ENCODE measurements around the gene RNU5D-1.
A peak's percentile ranks its signal among the peaks of the same experiment; 100 is the strongest.

RNU5D-1 gene

DNA sequence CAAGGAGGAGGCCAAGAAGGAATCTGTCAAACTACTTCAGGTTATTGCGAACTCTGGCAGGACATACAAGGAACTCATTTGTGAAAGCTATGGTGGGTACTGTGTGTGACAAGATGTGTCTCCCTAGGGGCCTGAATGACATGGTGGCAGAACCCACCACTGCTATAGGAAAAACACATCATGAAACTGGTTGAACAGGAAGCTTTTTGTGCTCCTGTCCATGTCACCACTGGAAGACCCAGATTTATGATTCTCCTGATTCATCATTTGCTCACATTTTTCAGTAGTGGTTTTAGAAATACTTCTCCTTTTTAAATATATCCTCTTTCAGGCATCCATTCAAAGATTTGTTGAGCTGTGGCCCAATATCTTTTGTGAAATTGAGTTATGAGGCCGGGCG is 32.8 kb downstream of the RNU5D-1 start:
- no peak for DNase-seq

DNA sequence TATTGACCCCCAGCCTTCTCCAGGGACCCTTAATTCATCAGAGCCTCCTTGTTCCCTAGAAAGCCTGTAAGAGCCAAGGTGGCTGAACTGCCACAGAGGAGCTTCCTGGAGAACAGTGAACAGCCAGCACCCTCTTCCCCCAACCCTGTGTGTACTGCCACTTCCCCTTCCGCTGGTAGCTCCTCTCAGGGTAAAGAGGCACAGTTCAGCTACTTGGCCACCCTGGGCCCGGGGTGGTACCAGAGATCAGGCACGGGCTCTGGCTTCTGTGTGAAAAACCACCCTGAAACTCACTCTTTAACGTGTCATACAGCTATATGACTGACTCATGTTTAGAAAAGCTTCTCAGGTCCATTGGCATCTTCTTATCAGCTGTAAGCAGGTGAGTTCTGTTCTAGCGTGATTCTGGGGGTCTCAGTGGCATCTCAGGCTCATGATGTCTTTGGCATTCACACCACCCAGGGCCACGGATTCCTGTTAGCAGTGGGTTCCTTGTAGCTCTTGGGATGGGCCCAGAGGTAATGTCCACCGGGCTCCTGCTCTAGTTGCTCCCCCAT is 34.1 kb downstream of the RNU5D-1 start:
- DNase-seq: peak; percentile 32

DNA sequence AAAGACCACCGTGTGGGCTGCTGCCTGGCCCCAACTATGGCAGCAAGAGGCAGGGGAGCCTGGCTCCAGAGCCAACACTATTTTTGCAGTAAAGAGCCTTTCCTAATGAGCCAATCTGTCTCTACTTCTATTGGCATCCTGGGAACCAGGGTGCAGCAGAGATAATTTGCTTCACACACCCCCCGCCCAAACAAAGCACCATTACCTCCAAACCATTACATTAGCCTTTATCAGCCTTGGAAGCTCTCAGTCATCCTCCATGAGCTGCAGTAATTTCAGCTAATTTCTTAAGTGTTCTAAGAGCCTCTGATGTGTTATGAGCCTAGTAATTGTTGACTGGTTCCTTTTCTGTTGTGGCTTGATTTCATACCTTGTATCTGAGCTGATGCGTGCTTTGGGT is 34.9 kb downstream of the RNU5D-1 start:
- DNase-seq: no peak

DNA sequence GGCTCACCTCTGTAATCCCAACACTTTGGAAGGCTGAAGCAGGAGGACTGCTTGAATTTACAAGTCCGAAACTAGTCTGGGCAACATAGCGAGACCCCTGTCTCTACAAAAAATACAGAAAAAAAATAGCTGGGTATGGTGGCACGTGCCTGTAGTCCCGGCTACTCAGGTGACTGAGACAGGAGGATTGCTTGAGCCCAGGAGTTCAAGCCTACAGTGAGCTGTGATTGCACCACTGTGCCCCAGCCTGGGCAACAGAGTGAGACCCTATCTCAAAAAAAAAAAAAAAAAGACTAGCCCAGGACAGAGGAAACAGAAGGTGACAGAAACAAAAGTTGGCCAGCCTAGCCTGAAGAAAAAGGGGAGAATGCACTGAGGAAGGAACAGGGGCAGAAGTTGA is 35.3 kb downstream of the RNU5D-1 start:
- no peak for DNase-seq

DNA sequence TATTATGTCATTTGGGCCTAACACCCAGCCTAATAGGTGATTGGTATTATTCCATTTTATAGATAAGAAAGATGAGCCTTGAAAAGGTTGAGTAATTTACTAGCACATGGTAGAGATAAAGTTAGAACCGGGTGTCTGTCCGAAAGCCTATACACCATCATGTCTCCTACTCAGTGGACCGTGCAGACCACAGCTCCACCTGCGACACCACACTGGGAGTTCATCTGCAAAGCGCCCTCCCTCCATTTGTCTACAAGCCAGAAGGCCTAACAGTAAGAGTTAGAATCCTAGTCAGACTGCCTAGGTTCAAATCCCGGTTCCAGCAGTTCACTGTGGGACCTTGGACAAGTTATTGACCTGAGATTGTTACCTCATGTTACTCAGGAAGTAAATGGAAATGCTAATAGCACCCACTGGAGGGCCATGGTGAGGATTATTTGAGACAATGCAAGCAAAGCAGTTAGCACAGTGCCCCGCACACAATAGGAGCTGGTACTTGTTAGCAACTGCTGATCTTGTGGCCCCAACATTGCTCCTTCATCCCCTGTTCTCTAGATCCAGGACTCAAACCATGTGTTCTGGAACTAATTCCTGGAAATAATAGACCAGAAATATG is 36.0 kb downstream of the RNU5D-1 start:
- no peak for DNase-seq

DNA sequence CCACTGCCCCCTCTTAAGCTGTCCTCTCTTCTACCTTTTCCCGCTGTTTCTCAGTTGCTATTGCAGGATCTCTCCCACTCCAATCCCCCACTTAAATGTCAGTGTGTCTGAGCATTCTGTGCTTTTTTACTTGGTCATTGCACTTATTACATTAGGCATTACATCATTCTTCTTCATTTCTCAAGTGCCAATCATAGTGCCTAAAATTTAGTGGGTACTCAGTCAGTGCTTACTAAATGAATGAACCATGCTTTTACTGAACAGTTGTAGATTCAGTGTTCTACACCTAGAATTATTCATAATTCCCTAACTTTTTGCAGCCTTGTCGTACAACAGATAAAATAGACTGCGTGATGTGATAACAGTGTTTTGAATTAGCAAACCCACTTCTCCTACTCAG is 37.1 kb downstream of the RNU5D-1 start:
- DNase-seq: no peak

DNA sequence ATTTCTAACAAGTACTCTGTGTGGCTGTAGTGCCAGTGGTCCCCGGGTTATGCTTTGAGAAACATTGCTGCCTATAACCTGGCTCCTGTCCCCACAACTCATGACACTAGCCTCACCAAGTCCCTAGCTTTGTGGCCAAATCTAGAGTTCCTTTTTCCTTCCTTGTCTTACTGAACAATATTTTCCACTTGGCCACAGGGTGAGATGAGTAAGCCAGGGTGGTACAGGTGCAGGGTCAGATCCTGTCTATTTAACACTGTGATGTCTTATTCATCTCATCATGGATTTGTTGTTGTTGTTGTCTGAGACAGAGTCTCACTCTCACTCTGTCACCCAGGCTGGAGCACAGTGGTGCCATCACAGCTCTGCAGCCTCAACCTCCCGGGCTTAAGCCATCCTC is 37.8 kb downstream of the RNU5D-1 start:
- DNase-seq: no peak

DNA sequence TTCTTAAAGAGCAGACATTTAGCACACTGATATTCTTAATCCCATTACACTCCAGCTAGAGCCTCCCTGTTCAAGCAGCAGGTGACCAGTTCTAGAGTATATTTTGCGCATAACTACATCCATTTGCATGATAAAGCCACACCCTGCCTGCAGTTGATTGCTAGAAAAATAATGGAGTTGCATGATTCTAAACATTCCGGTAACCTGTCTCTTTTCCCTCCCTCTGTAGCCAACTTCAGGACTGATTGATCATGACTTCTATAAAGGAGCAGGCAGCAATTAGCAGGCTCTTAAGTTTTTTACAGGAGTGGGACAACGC is 41.6 kb downstream of the RNU5D-1 start:
- no peak for DNase-seq

DNA sequence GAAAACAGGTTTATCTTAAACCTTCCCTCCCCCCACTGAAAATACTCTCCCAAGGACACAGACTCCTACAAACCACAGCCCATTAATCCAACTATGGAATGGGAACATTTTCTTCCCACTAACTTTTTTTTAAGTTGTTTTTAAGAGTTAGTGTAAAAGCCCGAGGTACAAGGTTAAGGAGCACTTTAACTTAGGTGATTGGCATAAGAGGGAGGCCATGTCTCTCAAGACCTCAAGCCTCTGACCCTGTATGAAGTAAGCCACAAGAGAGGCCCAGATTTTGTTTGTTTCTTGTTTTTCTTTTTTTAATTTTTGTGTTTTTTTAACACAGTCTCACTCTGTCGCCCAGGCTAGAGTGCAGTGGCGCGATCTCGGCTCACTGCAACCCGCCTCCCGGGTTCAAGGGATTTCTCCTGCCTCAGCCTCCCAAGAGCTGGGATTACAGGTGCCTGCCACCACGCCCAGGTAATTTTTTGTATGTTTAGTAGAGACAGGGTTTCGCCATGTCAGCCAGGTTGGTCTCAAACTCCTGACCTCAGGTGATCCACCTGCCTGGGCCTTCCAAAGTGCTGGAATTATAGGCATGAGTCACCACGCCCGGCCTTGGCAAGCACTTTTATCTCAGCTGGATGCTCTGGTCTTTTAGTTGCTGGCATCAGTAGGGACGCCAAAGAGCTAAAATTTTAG is 42.1 kb downstream of the RNU5D-1 start:
- DNase-seq: no peak

DNA sequence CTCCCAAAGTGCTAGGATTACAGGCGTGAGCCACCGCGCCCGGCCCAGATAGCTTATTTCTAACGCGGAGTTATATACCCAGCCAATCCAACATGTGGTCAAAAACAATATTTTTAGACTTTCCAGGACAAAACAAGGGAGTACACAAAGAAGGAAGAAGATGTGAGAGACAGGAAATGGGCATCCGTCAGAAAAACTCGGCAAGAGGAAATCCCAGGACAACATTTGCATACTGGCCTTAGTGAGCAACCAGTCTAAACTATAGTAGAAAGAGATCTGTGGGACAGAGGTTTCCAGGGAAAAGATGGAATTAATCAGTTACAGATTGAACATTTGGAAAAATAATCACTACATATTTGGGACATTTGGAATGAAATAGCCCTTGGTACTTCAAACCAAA is 45.1 kb downstream of the RNU5D-1 start:
- no peak for DNase-seq

DNA sequence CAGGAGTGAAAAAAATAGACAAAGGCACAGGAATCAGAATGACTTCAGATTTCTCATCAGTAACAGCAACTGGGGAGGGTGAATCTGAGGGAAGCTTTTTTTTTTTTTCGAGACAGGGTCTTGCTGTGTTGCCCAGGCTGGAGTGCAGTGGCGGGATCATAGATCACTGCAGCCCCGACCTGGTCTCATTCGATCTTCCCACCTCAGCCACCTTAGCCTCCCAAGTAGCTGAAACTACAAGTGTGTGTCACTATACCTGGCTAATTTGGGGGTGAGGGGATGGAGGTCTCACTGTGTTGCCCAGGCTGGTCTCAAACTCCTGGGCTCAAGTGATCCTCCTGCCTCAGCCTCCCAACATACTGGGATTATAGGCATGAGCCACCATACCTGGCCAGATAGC is 45.8 kb downstream of the RNU5D-1 start:
- DNase-seq: no peak

DNA sequence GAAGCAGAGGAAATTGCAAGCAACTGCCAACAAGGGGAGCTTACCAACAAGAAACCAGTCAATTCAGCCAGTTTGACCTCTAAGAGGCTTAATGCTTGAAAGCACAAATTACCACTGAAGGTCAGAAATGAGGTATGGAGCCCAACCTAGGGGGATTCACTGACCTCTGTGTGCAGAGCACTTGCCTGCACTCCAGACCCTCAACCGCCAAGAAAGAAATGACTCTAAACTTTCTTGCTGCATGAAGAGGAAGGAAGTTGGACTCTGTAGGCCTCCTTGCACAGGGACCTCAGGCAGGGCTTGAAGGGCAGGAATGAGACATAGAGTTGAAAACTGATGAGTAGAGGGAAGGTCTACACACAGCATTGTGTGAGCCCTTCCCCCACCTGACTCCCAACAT is 46.4 kb downstream of the RNU5D-1 start:
- no peak for DNase-seq

DNA sequence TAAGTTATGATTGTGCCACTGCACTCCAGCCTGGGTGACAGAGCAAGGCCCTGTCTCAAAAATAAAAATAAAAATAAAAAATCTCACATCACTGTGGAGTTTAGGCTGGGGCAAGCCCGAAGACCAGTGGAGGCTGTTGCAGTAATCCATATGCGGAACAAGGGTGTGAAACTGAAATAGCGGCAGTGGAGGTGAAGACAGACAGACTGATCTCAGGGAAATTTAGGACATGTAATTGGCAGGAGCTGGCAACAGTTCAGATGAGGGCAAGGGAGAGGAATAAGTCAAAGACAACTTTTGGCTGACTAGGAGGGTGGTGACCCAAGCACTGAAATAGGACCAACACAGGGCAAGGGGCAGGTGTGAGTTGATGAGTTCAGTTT is 48.1 kb downstream of the RNU5D-1 start:
- DNase-seq: no peak

DNA sequence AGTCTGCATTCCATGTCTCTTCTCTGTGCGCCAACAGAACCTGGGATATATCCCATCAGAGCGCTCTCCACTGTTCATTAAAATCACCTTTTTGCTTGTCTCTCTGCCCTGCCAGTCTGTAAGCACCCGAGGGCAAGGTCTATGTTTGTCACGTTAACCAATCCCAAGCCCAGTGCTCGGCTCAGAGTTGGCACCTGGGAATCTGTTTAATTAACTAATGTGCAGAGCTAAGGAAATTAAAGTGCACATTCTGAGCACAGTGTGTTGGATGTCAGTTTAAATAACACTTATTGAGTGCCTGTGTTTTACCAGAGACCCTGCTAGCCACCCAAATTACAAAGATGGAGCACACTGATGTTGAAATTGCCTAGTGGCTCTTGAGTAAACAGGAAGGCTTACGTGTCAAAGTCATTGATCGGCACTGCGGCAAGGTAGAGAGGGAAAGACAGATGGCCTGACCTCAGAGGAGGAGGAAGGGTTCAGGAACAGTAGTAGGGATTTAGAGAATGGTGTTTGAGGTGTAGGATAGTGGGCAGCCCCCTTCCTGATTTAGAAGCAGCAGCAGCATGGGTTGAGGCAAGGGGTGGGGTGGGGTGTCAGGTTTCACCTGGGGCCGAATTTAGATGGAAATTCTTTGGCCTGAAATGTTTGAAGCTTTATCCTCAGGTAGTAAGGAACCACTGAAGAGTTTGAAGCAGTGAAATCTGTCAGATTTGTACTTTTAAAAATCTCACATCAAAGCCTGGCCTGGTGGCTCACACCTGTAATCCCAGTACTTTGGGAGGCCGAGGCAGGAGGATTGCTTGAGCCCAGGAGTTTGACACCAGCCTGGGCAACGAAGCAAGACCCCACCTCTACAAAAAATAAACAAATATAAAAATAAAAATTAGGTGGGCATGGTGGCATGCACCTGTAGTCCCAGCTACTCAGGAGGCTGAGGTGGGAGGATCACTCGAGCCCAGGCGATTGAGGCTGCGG is 48.8 kb downstream of the RNU5D-1 start:
- DNase-seq: no peak

Measured in CD4-positive, alpha-beta T cell treated with Interleukin-12 subunit alpha and Interleukin-12 subunit beta, for 1 hour (primary cell).